Heart left ventricle (tissue), 16 donors: Measurements from ENCODE around the gene TPSAB1. TPM values are rescaled to one million over a fixed set of nuclear protein-coding genes. Genes with fewer than 3 reads are reported as not detected.

Experiments used
- ATAC-seq, 4 donors: fragments of 200-7000 bp; cut with Tn5 transposase; one replicate each; pipeline ENCODE4 v1.9.1; 2020 to 2022; ENCODE audit warnings: moderate library complexity in 4 of 4, mild to moderate bottlenecking in 3 of 4, moderate number of reproducible peaks in 1 of 4
- DNase-seq, 5 donors: peaks; one replicate each; pipeline ENCODE4 v3.0.0-alpha.2; 2020
- H3K27ac ChIP-seq, 12 donors: fragments of 200-600 bp; sonication (generic) in 4 of 12; one replicate each; pipeline versions ENCODE4 v1.5.0 to v1.8.0; 2016 to 2022; ENCODE audit warnings: mild to moderate bottlenecking in 2 of 12
- H3K27me3 ChIP-seq, 9 donors: fragments of 200-600 bp; sonication (generic) in 2 of 9; one replicate each; pipeline versions ENCODE4 v1.5.1 to v1.8.0; 2016 to 2022; ENCODE audit warnings: mild to moderate bottlenecking in 3 of 9
- H3K36me3 ChIP-seq, 9 donors: fragments of 200-600 bp; sonication (generic) in 2 of 9; one replicate each; pipeline versions ENCODE4 v1.5.0 to v1.8.0; 2018 to 2022; ENCODE audit warnings: mild to moderate bottlenecking in 2 of 9
- H3K4me1 ChIP-seq, 12 donors: fragments of 200-600 bp; sonication (generic) in 4 of 12; one replicate each; pipeline versions ENCODE4 v1.5.0 to v1.8.0; 2016 to 2022; ENCODE audit warnings: mild to moderate bottlenecking in 3 of 12
- H3K4me3 ChIP-seq, 12 donors: fragments of 200-600 bp; sonication (generic) in 4 of 12; one replicate each; pipeline versions ENCODE4 v1.5.0 to v1.8.0; 2017 to 2022; ENCODE audit warnings: mild to moderate bottlenecking in 9 of 12, moderate library complexity in 4 of 12
- H3K9me3 ChIP-seq, 12 donors: fragments of 200-600 bp; sonication (generic) in 4 of 12; one replicate each; pipeline versions ENCODE4 v1.5.0 to v1.8.0; 2016 to 2022; ENCODE audit warnings: mild to moderate bottlenecking in 1 of 12
- POLR2A ChIP-seq, 2 donors: fragments of 450-650 bp; IDR thresholded peaks; one replicate each; pipeline ENCODE4 v1.6.1; 2017; ENCODE audit warnings: antibody characterized with exemption in 2 of 2, mild to moderate bottlenecking in 2 of 2, moderate library complexity in 2 of 2
- WGBS, 4 donors: extraction: QIAGEN DNeasy Blood & Tissue Kit in 2 of 4; methylation state at CpG; one replicate each; pipeline versions ENCODE4 v1.1.5 to v1.1.7; 2013 to 2018; 5-methylcytosine and 5-hydroxymethylcytosine counted together
- intact Hi-C, 10 donors: fragments of 100-400 bp; cut with DNase I; formaldehyde crosslinking; loops; one replicate each; pipeline versions ENCODE4 v1.11.1 to v1.14.2; 2022
- polyA plus RNA-seq, 2 donors: library from polyadenylated mRNA; stranded (reverse); fragments of 200-250 nt; gene quantifications; one replicate each; pipeline ENCODE4 v1.2.3, GENCODE V29; 2013
- total RNA-seq, 9 donors: library from RNA; depleted of rRNA in 2 of 9; stranded (reverse); fragments of >200 nt in 2 of 9; fragmentation: NEBNext Ultra II Directional in 3 of 9; extraction: Animal tissue kit (Norgen Biotek cat#: 25700) in 3 of 9; gene quantifications; one replicate each; pipeline versions ENCODE4 v1.1.0 to v1.2.4, GENCODE V29; 2016 to 2023
- TF ChIP-seq, protein P1 (sequence below), 12 donors: fragments of 200-600 bp; sonication (generic) in 4 of 12; IDR thresholded peaks; one replicate each; pipeline versions ENCODE4 v1.5.0 to v1.8.0; 2018 to 2022; ENCODE audit warnings: antibody characterized with exemption in 12 of 12, mild to moderate bottlenecking in 5 of 12
- donor health status: ischemic (EF 13 %, LVEDD 7.1; RV severe dilation, severe dysfunction).
- donor health status: healthy with polysubstance abuse.
- donor health status: DM: no; HTN: yes; CAD: no.
- donor health status: DM: no; HTN: no; CAD: no.
- donor health status: ischemic (EF 25% LVEDD 6.9; RV normal size, moderate dysfunction).
- donor health status: ischemic (EF 25% LVEDD 5.7; RV mildly dilated, moderate dysfunction).
- donor health status: healthy.
- donor health status: DM: yes; HTN: yes; CAD: no.
- donor health status: ischemic (EF 35%, LVEDD 5.7; RV mildly dilated, moderate dysfunction).
- donor health status: nonischemic (EF 11% LVEDD 7.7; RV severe dilation, severe dysfunction).
- donor health status: DM: yes; HTN: yes; CAD: no.
- donor health status: PGD.
- donor health status: ischemic (EF 29% LVEDD 5.4; RV normal size, mild dysfunction).
- donor health status: nonischemic (EF 23%, LVEDD 6.1; RV moderate dilation, normal function).

Gene TPSAB1
- total and polyA plus RNA-seq, 11 donors, result 1.1 to 14.3 (median 3.4) TPM; not detected in 1

DNA sequence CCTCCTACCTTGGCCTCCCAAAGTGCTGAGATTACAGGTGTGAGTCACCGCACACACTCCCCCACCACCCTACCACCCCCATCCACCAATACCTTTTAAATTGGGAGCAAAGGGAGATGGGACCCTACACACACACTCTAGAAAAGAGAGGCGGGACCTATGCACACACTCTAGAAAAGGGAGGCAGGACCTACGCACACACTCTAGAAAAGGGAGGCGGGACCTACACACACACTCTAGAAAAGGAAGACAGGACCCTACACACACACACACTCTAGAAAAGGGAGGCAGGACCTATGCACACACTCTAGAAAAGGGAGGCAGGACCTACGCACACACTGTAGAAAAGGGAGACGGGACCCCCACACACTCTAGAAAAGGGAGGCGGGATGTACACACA lies 34.3 kb downstream of the TPSAB1 start:
- WGBS, 4 donors, result 89 to 96% (median 93%) methylated on average over 7 of the region's 7 CpGs
- ATAC-seq, result no peak

DNA sequence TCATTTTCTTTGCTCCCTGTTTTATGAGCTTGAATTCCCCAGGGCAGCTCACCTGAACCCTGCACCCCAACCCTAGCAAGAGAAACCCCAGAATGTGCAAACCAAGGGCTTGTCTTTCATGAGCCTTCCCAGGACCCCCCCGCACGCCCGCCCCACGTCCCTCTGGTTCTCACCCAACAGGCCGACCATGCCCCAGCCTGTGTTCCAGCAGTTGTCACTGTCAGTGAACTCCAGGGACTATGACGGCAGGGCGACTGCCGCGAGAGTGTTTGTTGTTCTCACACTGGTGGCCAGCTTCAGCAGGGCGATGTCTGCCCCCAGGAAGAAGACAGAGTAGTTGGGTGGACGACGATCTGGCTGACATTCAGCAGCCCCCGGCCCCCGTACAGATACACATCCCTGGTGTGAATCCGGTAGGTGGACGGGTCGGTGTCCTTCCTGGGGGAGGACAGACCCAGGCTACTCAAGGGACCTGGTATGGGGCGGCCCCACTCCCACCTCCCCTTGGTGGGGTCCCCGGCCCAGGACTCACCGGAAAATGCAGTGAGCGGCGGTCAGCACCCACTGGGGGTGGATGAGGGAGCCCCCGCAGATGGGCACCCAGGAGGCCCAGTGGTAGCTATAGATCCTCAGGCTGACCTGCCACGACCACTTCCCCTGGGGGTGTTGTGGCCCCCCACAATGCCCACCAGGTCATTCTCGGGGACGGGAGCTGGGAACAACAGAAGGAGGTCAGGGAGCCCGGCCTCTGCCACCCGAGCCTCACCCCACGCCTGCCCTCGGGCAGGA lies 35.5 kb downstream of the TPSAB1 start:
- 65 to 76% (median 70%) methylated on average over 24 to 30 of the region's 30 CpGs for WGBS, 4 donors
- no peaks in the 10 kb centered on the region for H3K9me3 ChIP-seq
- peaks cover 0 to 24% (median 9%) of the 10 kb centered on the region in 9 donors for H3K27me3 ChIP-seq
- H3K27ac ChIP-seq, result no peak overlapping the region
- DNase-seq (no peak), ATAC-seq (no peak)
- H3K36me3 ChIP-seq, result no peaks in the 10 kb centered on the region
- intact Hi-C loops, result no loop called here
- peaks cover 0 to 8% (median 0%) of the 10 kb centered on the region in 12 donors for H3K4me1 ChIP-seq
- no peak overlapping the region for H3K4me3 ChIP-seq
- TF ChIP-seq, protein P1, sequence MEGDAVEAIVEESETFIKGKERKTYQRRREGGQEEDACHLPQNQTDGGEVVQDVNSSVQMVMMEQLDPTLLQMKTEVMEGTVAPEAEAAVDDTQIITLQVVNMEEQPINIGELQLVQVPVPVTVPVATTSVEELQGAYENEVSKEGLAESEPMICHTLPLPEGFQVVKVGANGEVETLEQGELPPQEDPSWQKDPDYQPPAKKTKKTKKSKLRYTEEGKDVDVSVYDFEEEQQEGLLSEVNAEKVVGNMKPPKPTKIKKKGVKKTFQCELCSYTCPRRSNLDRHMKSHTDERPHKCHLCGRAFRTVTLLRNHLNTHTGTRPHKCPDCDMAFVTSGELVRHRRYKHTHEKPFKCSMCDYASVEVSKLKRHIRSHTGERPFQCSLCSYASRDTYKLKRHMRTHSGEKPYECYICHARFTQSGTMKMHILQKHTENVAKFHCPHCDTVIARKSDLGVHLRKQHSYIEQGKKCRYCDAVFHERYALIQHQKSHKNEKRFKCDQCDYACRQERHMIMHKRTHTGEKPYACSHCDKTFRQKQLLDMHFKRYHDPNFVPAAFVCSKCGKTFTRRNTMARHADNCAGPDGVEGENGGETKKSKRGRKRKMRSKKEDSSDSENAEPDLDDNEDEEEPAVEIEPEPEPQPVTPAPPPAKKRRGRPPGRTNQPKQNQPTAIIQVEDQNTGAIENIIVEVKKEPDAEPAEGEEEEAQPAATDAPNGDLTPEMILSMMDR (IDR thresholded peaks at IDR 0.05), result no peak
- no peak for TF ChIP-seq POLR2A (IDR thresholded peaks at IDR 0.05)

More for the DNA sequence above, 34.3 kb downstream of the TPSAB1 start:
- intact Hi-C loops, result no loop called here
- Histone ChIP-seq H3K27me3 (peaks cover 0 to 24% (median 9%) of the 10 kb centered on the region in 9 donors), H3K4me3 (no peak overlapping the region), H3K4me1 (peaks cover 0 to 8% (median 0%) of the 10 kb centered on the region in 12 donors), H3K27ac (no peak overlapping the region), H3K9me3 (no peaks in the 10 kb centered on the region), H3K36me3 (no peaks in the 10 kb centered on the region)
- DNase-seq, result no peak
- TF ChIP-seq, protein P1 (IDR thresholded peaks at IDR 0.05), result no peak
- no peak for TF ChIP-seq POLR2A (IDR thresholded peaks at IDR 0.05)

DNA sequence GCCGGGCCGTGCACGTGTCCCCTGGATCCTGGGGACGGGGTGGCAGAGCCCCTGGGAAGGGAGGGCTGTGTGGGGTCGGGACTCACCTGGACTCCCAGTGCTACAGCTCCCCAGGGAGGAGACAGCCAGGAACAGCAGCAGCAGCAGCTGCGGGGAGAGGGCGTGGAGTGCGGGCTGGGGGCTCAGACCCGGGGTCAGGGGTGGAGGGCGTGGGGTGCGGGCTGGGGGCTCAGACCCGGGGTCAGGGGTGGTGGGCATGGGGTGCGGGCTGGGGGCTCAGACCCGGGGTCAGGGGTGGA lies 36.0 kb downstream of the TPSAB1 start:
- peaks cover 0 to 24% (median 9%) of the 10 kb centered on the region in 9 donors for H3K27me3 ChIP-seq
- WGBS, 4 donors, result 74 to 91% (median 86%) methylated on average over 4 to 14 of the region's 14 CpGs
- no peaks in the 10 kb centered on the region for H3K36me3 ChIP-seq
- ATAC-seq, result no peak
- intact Hi-C loops, result no loop called here
- no peak overlapping the region for H3K27ac ChIP-seq
- DNase-seq, result no peak
- TF ChIP-seq, protein P1 (IDR thresholded peaks at IDR 0.05), result no peak
- no peak for TF ChIP-seq POLR2A (IDR thresholded peaks at IDR 0.05)
- H3K4me3 ChIP-seq, result no peak overlapping the region
- no peaks in the 10 kb centered on the region for H3K9me3 ChIP-seq
- peaks cover 0 to 6% (median 0%) of the 10 kb centered on the region in 12 donors for H3K4me1 ChIP-seq

DNA sequence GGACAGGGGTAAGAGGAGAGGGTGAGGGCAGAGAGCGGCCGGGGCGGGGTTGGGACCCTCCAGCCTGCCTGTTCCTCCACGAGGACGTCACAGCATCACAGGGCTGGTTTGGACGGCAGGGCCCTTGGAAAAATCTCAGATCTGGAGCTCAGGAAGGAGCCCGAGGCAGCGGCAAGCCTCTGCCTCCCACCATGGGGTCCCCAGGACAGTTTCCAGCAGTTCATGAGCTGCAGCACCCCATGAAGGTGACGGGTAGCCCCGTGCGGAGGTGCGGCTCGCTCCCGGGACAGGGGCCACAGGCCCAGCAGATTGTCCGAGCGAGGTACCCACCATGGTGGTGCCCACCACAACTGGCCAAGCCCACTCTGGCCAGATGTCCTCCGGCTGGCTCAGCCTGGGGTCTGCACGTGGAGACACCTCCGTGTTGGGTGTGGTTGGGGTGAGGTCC lies 36.7 kb downstream of the TPSAB1 start:
- no peak for ATAC-seq
- H3K4me3 ChIP-seq, result no peak overlapping the region
- no peaks in the 10 kb centered on the region for H3K4me1 ChIP-seq
- intact Hi-C loops, result no loop called here
- peaks cover 0 to 24% (median 9%) of the 10 kb centered on the region in 9 donors for H3K27me3 ChIP-seq
- no peaks in the 10 kb centered on the region for H3K9me3 ChIP-seq
- TF ChIP-seq, protein P1 (IDR thresholded peaks at IDR 0.05), result no peak
- TF ChIP-seq POLR2A (IDR thresholded peaks at IDR 0.05), result no peak
- DNase-seq, result no peak
- H3K27ac ChIP-seq, result no peak overlapping the region
- 75 to 82% (median 76%) methylated on average over 16 to 19 of the region's 19 CpGs for WGBS, 4 donors
- no peaks in the 10 kb centered on the region for H3K36me3 ChIP-seq
